HUES64 (cell line): ENCODE measurements around the gene PLCB2.

Experiments used
- H3K27ac ChIP-seq: 2 replicates; pipeline ENCODE4 v1.7.0; 2013; ENCODE audit warnings: low read depth, low read length, inconsistent platforms
- H3K27me3 ChIP-seq: 2 replicates; pipeline ENCODE4 v1.6.1; 2013; ENCODE audit warnings: mild to moderate bottlenecking, low read length; ENCODE audit not compliant: insufficient read depth
- H3K36me3 ChIP-seq: 2 replicates; pipeline ENCODE4 v1.6.1; 2013; ENCODE audit warnings: mild to moderate bottlenecking, low read length; ENCODE audit not compliant: insufficient read depth
- H3K4me1 ChIP-seq: 2 replicates; pipeline ENCODE4 v1.6.1; 2013; ENCODE audit warnings: mild to moderate bottlenecking, low read length, moderate library complexity; ENCODE audit not compliant: insufficient read depth
- H3K4me3 ChIP-seq: 2 replicates; pipeline ENCODE4 v1.5.1; 2013; ENCODE audit warnings: mild to moderate bottlenecking, low read length, moderate library complexity
- H3K9ac ChIP-seq: 2 replicates; pipeline ENCODE4 v1.6.1; 2013; ENCODE audit warnings: mild to moderate bottlenecking, low read depth, low read length
- H3K9me3 ChIP-seq: 2 replicates; pipeline ENCODE4 v1.6.1; 2013; ENCODE audit warnings: low read depth, low read length; ENCODE audit not compliant: insufficient read depth
- WGBS: fragments of 150-250, 120-280 bp; methylation state at CpG from one replicate; pipeline ENCODE4 v1.1.7; 2013; ENCODE audit warnings: missing lambda C conversion rate; 5-methylcytosine and 5-hydroxymethylcytosine counted together

PLCB2 gene

DNA sequence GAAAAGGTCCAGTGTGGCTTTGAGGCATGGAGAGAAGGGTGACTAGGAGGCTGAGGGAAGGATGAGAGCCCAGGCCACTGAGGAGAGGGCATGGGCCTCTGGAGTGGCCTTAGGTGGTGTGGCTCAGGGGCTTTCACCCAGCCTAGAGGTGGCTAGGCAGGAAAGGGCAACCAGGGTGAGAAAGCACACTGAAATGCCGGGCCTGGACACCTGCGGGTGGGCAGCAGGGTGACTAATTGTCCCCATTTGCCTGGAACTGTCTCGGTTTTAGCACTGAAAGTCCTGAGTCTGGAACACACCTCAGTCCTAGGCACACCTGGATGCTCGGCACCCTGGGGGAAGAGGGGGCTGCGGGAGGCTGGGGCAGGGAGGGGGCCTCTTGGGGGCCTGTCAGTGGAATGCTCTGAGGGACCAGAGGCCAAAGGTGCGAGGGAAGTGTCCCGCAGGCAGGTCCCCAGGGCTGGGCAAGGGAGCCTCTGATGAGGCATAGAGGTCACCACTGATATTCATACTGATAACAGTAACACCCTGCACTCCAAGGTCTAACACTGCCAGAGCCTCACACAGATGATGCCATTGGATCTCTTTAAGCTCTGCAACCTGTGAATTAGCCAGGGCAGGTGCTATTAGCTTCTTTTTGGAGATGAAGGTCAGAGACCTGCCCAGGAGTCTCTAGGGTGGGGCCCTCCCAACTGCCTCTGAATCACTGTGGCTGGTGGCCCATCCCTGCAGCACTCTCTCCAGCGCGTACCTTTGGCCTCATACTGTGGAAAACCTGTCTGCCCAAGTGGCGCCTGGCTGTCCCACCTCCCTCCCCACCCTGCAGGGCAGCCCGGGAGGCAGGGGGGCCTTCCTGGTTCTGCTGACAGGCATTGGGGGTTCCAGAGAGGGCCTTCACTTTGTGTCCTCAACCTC lies 40.1 kb upstream of the PLCB2 start:
- no peaks in the 10 kb centered on the region for H3K27me3 ChIP-seq
- no peaks in the 10 kb centered on the region for H3K4me1 ChIP-seq
- H3K4me3 ChIP-seq: no peak overlapping the region
- no peaks in the 10 kb centered on the region for H3K36me3 ChIP-seq
- H3K9ac ChIP-seq: no peak overlapping the region
- H3K9me3 ChIP-seq: no peaks in the 10 kb centered on the region
- H3K27ac ChIP-seq: no peak overlapping the region
- WGBS: 94% methylated on average over 11 of the region's 11 CpGs

- 87% methylated on average over 15 of the region's 15 CpGs for WGBS
- no peaks in the 10 kb centered on the region for H3K4me1 ChIP-seq
- no peak overlapping the region for H3K9ac ChIP-seq
Measured at GRCh38 chr15:40346579-40347558, 39.1 kb upstream of the PLCB2 start.

GRCh38 chr15:40345867-40346578 lies 38.3 kb upstream of the PLCB2 start:
- no peak overlapping the region for H3K27ac ChIP-seq
- no peaks in the 10 kb centered on the region for H3K27me3 ChIP-seq
- no peak overlapping the region for H3K9ac ChIP-seq
- 0 out of 2 replicates have a peak, but pooled peaks cover 2% of the 10 kb centered on the region for H3K4me1 ChIP-seq
- no peaks in the 10 kb centered on the region for H3K36me3 ChIP-seq
- WGBS: 85% methylated on average over 6 of the region's 6 CpGs
- no peak overlapping the region for H3K4me3 ChIP-seq
- H3K9me3 ChIP-seq: no peaks in the 10 kb centered on the region

More at GRCh38 chr15:40346579-40347558, 39.1 kb upstream of the PLCB2 start:
- H3K36me3 ChIP-seq: no peaks in the 10 kb centered on the region
- no peak overlapping the region for H3K27ac ChIP-seq
- H3K27me3 ChIP-seq: no peaks in the 10 kb centered on the region
- H3K4me3 ChIP-seq: no peak overlapping the region
- H3K9me3 ChIP-seq: no peaks in the 10 kb centered on the region

DNA sequence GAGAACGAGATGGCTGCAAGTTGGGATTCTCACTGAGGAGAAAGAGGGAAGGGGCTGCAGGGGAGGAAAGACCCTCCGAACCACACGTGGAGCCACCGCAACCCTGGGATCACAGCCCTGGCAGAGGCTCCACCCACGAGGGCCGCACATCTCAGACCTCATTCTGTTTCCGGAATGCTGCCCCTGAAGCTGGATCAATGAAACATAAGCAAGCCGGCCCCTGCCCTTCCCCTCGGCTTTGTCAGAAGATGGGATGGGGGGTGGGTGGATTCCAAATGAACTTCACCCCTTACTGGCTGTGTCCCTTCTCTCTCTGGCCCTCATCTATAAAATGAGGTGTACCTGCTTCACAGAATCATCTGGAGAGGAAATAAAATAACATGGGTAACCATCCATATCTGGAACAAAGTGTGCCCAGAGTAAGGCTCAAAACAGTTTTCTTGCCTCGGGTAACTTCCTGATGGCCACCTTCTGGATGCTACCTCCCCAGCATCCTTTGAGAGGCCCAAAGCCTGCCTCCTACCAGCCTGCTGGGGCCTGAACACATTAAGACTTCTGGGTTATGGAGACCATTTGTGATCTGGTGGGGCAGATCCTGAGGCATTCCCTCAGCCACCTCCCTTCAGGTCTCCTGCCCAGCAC lies 37.6 kb upstream of the PLCB2 start:
- Histone ChIP-seq H3K4me3 (no peak overlapping the region), H3K4me1 (peaks cover 7% of the 10 kb centered on the region), H3K27me3 (no peaks in the 10 kb centered on the region), H3K9me3 (no peaks in the 10 kb centered on the region), H3K9ac (no peak overlapping the region), H3K36me3 (no peaks in the 10 kb centered on the region), H3K27ac (no peak overlapping the region)
- 87% methylated on average over 10 of the region's 10 CpGs for WGBS

GRCh38 chr15:40344631-40345120 lies 36.9 kb upstream of the PLCB2 start:
- Histone ChIP-seq H3K36me3 (no peaks in the 10 kb centered on the region), H3K9me3 (no peaks in the 10 kb centered on the region), H3K27me3 (no peaks in the 10 kb centered on the region), H3K4me1 (peaks cover 13% of the 10 kb centered on the region), H3K9ac (no peak overlapping the region), H3K4me3 (no peak overlapping the region), H3K27ac (no peak overlapping the region)
- 55% methylated on average over 15 of the region's 15 CpGs for WGBS

GRCh38 chr15:40344217-40344616 lies 36.5 kb upstream of the PLCB2 start:
- Histone ChIP-seq H3K9me3 (no peaks in the 10 kb centered on the region), H3K4me3 (no peak overlapping the region), H3K36me3 (no peaks in the 10 kb centered on the region), H3K27me3 (no peaks in the 10 kb centered on the region), H3K27ac (no peak overlapping the region), H3K4me1 (peaks cover 13% of the 10 kb centered on the region), H3K9ac (no peak overlapping the region)
- 63% methylated on average over 6 of the region's 6 CpGs for WGBS

DNA sequence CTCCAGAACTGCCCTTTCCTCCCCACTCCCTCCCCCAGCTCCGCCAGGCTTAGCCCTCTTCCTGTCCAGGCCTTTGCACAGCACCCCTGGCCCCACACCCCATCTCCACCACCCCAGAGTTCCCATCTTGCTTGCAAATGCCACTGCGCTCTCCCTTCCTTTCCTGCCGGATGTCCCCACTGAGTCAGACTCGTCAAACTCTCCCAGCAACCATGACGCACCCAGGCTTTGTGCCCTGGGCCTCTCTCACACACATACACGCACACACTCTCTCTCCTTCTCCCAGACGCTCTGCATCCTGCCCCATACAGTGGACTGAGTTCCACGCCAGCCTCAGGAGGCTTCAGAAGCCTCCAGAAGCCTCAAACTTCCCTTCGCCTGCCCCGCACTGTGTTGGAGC lies 35.8 kb upstream of the PLCB2 start:
- Histone ChIP-seq H3K27ac (no peak overlapping the region), H3K4me3 (no peak overlapping the region), H3K36me3 (no peaks in the 10 kb centered on the region), H3K27me3 (no peaks in the 10 kb centered on the region), H3K4me1 (peaks cover 13% of the 10 kb centered on the region), H3K9ac (no peak overlapping the region), H3K9me3 (no peaks in the 10 kb centered on the region)
- 78% methylated on average over 10 of the region's 10 CpGs for WGBS

GRCh38 chr15:40342416-40343320 lies 34.9 kb upstream of the PLCB2 start:
- H3K27ac ChIP-seq: no peak overlapping the region
- H3K9me3 ChIP-seq: no peaks in the 10 kb centered on the region
- peaks cover 20% of the 10 kb centered on the region for H3K4me1 ChIP-seq
- no peak overlapping the region for H3K4me3 ChIP-seq
- H3K27me3 ChIP-seq: no peaks in the 10 kb centered on the region
- H3K36me3 ChIP-seq: no peaks in the 10 kb centered on the region
- 84% methylated on average over 7 of the region's 7 CpGs for WGBS
- no peak overlapping the region for H3K9ac ChIP-seq

GRCh38 chr15:40340740-40341400 lies 33.1 kb upstream of the PLCB2 start, which contains the start of gene CCDC9B:
Gene CCDC9B, minus strand, starts transcription at chr15:40340939. Its CDS starts 120 bp downstream, at chr15:40340819.
- no peaks in the 10 kb centered on the region for H3K27me3 ChIP-seq
- no peaks in the 10 kb centered on the region for H3K9me3 ChIP-seq
- H3K27ac ChIP-seq: no peak within 1 kb of the TSS
- H3K36me3 ChIP-seq: no peaks in the 10 kb centered on the region
- 61% methylated on average over 17 of the region's 17 CpGs for whole genome bisulfite sequencing
- H3K9ac ChIP-seq: peak within 1 kb of the TSS; percentile 14
- H3K4me1 ChIP-seq: peaks cover 20% of the 10 kb centered on the region
- H3K4me3 ChIP-seq: no peak within 1 kb of the TSS
